WERI-Rb-1 (cell line): ENCODE data around the gene ANXA9.

ENCODE experiments used
- DNase-seq: peaks from one replicate; pipeline ENCODE4 v3.0.0-alpha.2; 2020
- H3K27ac ChIP-seq: fragments of 250-450 bp; sonication (Bioruptor Pico); 2 replicates; pipeline ENCODE4 v1.5.1; 2020; ENCODE audit warnings: mild to moderate bottlenecking, moderate library complexity
- H3K27me3 ChIP-seq: fragments of 250-450 bp; sonication (Bioruptor Pico); 2 replicates; pipeline ENCODE4 v1.5.1; 2021; ENCODE audit warnings: mild to moderate bottlenecking, low read depth, moderate library complexity; ENCODE audit not compliant: insufficient read depth, severe bottlenecking
- H3K36me3 ChIP-seq: fragments of 250-450 bp; sonication (Bioruptor Pico); 2 replicates; pipeline ENCODE4 v1.5.1; 2020; ENCODE audit warnings: mild to moderate bottlenecking, moderate library complexity
- H3K4me3 ChIP-seq: 2 replicates; pipeline ENCODE4 v1.5.1; 2011; ENCODE audit warnings: low read depth, mild to moderate bottlenecking, control low read depth, low read length
- H3K9me3 ChIP-seq: fragments of 250-450 bp; sonication (Bioruptor Pico); 2 replicates; pipeline ENCODE4 v1.5.1; 2021; ENCODE audit warnings: mild to moderate bottlenecking, moderate library complexity; ENCODE audit not compliant: severe bottlenecking
- TF ChIP-seq, protein P1 (sequence below): IDR thresholded peaks from 2 replicates; pipeline ENCODE4 v1.5.1; 2011; ENCODE audit warnings: low read depth, mild to moderate bottlenecking, control low read depth, inconsistent platforms, low read length

The ANXA9 gene

DNA sequence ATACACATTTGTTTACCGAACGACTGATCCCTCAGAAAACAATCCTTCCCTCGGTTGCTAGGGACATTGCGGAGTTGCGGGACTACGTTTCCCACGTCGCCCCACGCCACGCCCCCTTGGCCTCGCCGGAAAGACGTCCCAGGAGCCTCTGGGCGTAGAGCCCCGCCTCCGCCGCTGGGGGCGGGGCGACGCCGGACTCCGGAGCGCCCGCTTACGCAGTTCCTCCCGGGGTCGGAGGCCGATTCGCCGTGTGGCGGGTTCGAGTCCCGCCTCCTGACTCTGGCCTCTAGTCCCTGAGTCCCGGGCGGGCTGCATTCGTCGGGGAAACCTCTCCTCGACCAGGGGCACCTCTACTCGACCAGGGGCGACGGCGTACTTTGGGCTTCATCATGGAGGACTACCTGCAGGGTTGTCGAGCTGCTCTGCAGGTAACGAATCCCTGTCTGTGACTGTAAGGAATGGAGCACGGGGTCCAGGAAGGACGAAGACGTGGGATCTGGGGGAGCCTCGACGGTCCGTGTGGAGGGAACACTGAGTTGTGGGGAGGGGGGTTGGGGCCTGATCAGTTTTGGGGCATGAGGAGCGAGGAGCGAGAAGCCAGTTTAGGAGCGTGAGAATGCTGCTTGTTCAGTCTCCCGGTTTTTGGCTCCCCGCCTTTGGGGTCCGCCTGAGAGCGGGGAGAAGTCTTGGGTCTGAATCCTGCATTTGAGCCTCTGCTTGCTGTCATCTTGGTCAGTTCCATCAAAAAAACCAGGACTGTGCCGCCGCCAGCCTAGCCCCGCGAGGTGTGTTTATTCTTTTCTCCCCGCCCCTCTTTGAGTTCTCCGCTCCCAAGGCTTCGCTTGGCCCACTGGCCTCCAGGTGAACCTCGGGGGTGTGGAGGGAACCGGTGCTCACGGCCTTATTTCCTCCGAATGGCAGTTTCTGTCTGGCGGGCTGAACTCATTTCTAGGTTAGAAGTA is 26.4 kb downstream of the ANXA9 start, which contains the start of gene PRUNE1:
Gene PRUNE1 (plus strand): TSS at position 206 of the 962 bp plus-strand sequence. CDS start 184 bp downstream, at position 390.
- DNase-seq, result peak; percentile 100
- no peaks in the 10 kb centered on the region for H3K9me3 ChIP-seq
- TF ChIP-seq, protein P1, sequence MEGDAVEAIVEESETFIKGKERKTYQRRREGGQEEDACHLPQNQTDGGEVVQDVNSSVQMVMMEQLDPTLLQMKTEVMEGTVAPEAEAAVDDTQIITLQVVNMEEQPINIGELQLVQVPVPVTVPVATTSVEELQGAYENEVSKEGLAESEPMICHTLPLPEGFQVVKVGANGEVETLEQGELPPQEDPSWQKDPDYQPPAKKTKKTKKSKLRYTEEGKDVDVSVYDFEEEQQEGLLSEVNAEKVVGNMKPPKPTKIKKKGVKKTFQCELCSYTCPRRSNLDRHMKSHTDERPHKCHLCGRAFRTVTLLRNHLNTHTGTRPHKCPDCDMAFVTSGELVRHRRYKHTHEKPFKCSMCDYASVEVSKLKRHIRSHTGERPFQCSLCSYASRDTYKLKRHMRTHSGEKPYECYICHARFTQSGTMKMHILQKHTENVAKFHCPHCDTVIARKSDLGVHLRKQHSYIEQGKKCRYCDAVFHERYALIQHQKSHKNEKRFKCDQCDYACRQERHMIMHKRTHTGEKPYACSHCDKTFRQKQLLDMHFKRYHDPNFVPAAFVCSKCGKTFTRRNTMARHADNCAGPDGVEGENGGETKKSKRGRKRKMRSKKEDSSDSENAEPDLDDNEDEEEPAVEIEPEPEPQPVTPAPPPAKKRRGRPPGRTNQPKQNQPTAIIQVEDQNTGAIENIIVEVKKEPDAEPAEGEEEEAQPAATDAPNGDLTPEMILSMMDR, result no peak
- peak within 1 kb of the TSS; percentile 67 for H3K27ac ChIP-seq
- peak within 1 kb of the TSS; percentile 76 for H3K4me3 ChIP-seq
- H3K27me3 ChIP-seq, result no peaks in the 10 kb centered on the region
- peaks cover 10% of the 10 kb centered on the region for H3K36me3 ChIP-seq

DNA sequence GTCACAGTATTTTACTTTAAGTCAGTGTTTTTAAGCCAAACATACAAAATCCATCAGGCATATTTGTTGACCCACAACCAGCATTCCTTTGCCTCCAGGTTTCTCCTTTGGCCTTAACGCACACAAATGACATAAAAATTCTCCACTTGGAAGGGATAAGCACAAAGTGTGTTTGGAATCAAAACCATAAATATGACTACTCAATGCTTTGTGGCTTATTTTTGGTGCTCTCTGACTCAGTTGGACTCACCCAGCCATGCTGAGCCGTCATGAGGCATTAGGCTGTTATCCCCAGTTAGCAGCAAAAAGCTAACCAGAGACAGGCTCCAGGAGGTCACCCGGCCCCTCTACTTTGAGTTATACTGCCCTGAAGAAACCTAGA is 27.1 kb downstream of the ANXA9 start:
- no peak for DNase-seq
- TF ChIP-seq, protein P1, result no peak
- Histone ChIP-seq H3K27ac (no peak overlapping the region; the same call in 1 of the 2 replicates), H3K27me3 (no peaks in the 10 kb centered on the region), H3K9me3 (no peaks in the 10 kb centered on the region), H3K4me3 (peak overlapping the region; percentile 76), H3K36me3 (peaks cover 10% of the 10 kb centered on the region)

DNA sequence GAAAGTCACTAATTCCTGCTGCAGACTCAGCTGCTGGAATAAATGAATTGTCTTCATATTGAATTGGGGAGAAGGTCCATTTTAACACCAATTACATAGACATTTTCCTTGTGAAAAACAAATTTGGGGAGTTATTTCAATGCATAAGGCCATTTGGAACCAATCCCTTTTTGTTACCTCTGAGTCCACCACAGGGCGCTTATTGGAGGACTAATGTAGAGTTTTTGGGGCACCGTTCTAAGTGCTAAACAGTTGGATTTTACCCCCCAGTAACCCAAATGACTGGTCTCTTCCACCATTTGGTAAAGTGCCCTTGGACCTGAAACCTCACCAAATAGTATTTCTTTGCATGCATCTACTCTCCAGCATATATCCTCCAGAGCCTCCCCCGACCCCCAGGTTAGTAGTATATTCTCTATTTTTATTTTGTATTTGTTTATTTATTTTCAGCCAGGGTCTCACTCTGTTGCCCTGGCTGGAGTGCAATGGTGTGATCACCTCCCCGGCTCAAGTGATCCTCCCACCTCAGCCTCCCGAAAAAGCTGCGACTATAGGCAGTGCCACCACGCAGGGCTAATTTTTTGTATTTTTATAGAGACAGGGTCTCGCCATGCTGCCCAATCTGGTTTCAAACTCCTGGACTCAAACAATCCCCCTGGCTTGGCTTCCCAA is 27.7 kb downstream of the ANXA9 start:
- Histone ChIP-seq H3K36me3 (peaks cover 10% of the 10 kb centered on the region), H3K27me3 (no peaks in the 10 kb centered on the region), H3K9me3 (no peaks in the 10 kb centered on the region), H3K4me3 (no peak overlapping the region), H3K27ac (no peak overlapping the region)
- TF ChIP-seq, protein P1, result no peak
- DNase-seq, result no peak

DNA sequence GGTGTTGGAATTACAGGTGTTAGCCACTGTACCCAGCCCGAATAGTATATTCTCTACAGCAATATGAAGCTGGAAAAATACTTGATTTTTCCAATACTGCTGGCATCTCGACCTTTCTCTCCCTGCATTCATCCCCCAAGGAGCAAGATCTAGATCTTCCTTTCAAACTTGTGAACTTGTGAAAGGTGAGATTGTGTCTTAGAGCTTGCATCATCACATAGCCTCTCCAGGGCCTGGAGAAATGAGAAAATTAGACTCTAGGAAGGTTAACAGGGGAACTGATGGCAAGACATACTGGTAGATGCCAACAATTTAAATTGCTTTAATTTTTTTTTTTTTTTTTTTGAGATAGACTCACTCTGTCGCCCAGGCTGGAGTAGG is 28.2 kb downstream of the ANXA9 start:
- Histone ChIP-seq H3K4me3 (no peak overlapping the region), H3K36me3 (peaks cover 10% of the 10 kb centered on the region), H3K9me3 (no peaks in the 10 kb centered on the region), H3K27me3 (no peaks in the 10 kb centered on the region), H3K27ac (no peak overlapping the region)
- TF ChIP-seq, protein P1, result no peak
- DNase-seq, result no peak

DNA sequence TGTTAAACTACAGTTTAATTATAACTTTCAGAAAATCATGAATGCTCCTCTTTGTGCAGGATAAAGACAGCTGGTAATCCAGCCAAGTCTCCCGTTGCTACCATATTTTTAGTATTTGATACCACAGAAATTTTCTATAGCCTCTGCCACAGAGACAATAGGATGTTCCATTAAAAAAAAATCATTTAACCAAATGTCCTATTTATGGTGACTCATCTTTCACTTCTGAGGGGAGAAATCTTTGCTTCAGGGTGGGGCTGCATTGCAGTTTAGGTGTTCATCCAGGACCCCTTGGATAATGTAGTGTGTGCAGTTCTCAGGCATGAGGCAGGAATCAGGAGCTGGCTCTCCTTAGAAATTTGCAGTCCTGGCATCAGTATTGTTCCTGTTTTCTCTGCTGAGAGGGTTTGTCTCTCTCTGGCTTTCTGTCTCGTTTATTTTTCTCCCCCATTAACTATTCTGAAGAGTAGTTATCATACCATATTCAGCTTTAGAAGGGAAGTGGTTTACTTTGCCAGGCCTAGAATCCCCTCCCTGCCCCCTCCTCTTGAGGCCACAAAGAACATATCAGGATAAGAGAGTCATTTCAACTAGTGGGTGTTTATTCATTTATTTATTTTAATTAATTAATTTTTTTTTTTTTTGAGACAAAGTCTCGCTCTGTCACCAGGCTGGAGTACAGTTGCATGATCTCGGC is 29.2 kb downstream of the ANXA9 start:
- Histone ChIP-seq H3K9me3 (no peaks in the 10 kb centered on the region), H3K4me3 (no peak overlapping the region), H3K27ac (no peak overlapping the region), H3K27me3 (no peaks in the 10 kb centered on the region), H3K36me3 (peaks cover 10% of the 10 kb centered on the region)
- TF ChIP-seq, protein P1, result no peak
- DNase-seq, result no peak
